Measurements from ENCODE around the gene TRMT1L.

The TRMT1L gene

DNA sequence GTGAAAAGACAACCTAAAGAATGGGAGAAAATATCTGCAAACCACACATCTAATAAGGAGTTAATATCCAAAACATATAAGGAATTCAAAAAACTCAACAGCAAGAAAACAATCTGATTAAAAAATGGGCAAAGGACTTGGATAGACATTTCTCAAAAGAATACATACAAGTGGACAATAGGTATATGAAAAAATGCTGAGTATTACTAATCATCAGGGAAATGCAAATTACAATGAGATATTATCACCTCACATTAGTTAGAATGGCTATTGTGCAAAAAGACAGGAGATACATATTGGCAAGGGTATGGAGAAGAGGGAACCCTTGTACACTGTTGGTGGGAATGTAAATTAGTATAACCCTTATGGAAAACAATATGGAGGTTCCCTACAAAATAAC is 44.9 kb downstream of the TRMT1L start:
- DNase-seq, result no peak

DNA sequence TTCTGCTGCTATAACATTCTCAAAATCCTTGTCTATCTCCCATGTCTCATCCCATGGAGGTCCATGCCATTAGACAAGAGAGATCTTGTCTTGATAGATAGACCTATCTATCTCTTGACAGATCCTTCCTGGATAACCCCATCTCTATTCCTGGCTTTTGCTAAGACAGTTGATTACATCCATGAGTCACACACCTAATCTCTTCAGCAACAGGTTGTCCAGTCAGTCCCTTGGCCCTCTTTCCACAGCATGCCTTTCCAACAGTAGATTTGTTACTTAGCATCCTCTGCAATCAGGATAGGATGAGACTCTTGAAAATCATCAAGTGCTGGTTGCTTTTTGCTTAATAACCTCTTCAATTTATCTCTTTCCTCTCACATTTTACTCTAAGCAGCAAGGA is 46.6 kb downstream of the TRMT1L start:
- DNase-seq, result no peak

DNA sequence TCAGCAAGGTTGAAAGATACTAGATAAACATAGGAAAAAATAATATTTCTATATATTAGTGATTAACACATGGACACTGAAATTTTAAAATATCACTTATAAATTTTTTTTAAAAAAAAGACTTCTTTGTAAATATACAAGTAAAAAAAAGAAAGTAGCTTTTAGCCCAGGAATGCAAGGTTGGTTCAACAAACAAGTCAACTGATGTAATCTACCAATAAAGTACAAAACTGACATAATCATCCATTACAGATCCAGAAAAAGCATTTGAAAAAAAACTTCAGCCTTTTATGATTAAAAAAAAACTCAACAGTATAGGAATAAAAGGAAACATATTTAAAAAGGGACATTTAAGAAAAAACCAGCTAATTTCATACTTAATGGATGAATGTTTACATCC is 48.4 kb downstream of the TRMT1L start:
- DNase-seq, result no peak

DNA sequence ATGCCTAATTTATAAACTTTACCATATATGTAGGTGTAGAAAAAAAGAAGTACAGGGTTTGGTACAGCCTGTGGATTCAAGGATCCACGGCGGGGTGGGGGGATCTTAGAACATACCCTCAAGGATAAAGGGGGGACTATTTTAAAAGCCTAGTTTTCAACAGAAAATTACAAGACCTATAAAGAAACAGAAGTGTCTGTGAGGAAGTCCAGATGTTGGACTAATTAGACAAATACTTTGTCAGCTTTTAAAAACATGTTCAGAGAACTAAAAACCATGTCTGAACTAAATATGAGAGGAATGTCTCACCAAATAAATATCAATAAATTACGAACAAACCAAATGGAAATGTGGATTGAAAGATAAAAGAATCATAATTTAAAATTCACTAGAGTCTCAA is 51.6 kb downstream of the TRMT1L start:
- DNase-seq, result no peak

DNA sequence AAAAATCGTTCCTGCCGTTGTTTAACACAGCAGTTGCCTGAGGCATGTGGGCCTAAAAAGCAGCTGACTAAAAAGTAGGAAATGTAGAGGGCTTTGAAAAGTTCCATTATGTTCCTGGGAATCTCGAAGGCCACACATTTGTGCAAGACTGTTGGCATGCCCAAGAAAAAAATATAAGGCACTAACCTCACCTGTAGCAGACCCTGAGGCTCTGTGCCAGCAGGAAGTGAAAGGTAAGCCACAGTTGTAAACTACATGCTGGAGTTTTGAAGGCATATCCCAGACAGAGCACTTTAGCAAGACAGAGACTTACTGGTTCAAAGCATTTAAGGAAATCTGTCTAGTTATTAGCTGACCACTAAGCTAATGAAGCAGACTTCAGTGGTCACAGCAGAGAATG is 52.7 kb downstream of the TRMT1L start:
- no peak for DNase-seq

DNA sequence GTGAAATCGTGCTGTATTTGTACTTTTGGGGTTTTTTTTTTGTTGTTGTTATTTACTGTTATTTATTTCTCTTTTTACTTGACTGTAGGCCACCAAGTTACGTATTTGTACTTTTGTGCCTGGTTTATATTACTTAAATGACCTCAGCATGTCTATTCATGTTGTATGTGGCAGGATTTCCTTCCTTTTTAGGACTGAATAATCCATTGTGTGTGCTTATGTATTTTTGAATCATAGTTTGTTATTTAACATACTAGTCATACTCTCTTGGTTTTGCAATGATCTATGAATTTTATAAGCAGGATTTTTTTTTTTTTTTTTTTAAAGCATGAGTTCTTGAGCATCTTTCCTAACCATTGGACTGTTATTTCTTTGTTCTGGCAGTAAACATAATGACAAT is 60.2 kb downstream of the TRMT1L start:
- DNase-seq, result no peak

DNA sequence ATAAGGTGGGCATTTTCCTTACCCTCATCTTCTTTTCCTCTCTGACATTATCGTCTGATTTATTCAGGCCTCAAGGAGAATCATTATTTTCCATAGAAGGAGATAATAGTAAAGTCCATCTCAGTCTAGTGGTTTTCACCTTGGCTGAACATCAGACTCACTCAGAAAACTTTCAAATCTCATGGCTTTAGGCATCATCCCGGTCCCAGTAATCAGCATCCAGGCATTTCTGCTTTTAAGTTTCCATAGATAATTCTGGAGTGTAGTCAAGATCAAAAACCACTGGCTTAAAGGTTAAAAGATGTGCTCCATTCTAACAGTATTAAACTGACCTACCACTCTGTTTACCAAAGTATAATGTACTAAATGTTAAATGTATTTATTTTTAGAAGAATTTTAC is 62.0 kb downstream of the TRMT1L start:
- no peak for DNase-seq

DNA sequence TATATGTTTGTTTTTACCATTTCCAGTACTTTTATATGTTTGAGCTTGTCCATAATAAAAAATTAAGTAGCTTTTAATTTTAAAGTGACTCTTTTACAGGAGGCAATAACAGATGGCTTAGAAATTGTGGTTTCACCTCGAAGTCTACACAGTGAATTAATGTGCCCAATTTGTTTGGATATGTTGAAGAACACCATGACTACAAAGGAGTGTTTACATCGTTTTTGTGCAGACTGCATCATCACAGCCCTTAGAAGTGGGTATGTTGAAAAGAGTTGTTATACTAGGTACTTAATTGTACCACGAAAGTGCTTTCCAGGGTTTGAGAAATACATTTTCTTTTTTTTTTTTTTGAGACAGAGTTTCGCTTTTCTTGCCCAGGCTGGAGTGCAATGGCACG is 65.3 kb downstream of the TRMT1L start:
- no peak for DNase-seq

DNA sequence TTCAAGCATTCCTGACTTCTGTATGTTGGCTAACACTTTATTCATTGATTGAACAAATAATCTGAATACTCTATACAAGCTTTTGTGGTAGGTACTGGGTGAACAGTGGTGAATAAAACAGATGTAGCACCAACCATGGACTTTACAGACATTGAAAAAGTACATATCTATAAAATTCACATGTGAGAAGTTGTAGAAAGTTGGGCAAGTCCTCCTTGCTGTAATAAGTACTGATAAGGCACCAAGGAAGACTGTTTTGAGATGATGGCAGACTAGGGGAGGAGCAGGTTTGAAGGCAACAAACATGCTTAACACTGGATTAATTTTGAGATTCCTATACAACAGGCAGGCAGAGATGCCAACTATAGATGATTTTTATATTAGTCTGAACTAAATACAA is 69.0 kb downstream of the TRMT1L start:
- DNase-seq, result no peak

DNA sequence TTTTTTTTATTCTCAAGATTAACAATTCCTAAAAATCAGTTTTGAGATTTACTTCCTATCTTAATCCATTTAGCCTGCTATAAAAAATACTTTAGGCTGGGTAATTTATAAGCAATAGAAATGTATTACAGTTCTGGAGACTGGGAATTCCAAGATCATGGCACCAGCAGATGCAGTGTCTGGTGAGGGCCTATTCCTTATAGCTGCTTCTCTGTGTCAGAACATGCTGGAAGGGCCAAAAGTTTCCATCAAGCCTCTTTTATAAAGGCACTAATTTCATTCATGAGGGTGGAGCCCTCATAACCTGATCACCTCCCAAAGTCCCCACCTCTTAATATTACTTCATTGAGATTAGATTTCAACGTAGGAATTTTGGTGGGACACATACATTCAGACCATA is 69.7 kb downstream of the TRMT1L start:
- no peak for DNase-seq

DNA sequence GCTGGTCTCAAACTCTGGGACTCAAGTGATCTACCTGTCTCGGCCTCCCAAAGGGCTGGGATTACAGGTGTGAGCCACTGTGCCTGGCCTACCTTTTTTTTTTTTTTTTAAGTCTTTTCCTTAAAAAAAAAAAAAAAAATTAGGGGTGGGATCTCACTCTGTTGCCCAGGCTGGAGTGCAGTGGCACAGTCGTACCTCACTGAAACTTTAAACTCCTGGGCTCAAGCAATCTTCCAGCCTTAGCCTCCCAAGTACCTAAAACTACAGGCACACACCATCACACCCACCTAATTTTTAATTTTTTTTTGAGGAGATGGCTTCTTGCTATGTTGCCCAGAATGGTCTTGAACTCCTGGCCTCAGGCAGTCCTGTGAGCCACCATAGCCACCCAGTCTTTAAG is 72.9 kb downstream of the TRMT1L start:
- DNase-seq, result no peak

DNA sequence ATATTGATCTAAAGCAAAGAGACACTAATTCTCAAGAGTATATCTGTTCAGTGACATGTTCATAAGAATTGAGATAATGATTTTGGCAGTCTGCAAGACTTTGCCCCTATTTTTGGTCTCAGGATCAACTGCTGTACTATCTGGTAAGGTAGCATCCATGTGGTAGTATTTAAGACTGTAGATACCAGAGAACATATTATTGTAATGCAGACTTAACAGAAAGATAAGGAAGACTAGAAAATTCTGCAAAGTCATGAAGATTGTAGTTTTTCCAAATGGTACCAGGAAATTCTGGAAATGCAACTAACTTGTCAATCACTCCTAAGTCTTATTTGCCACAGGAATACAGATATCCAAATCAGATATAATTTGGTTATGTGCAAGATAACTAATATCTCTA is 76.3 kb downstream of the TRMT1L start:
- DNase-seq, result no peak

DNA sequence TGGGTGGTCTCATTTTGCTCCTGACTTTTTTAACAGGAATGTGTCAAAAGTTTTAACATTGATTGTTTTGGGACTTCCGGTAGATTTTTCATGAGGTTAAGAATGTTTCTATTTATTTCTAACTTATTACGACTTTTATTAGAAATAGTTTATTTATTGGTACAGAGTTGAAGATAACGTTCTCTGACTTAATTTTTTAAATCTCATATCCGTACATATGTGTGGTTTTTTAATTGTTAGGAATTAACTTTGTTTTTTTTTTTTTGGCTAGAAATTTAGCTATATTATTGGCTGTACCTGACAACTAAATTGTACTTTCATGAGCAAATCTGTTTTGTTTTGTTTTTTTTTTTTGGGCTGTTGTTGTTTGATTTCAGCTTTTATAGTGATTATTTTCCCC is 79.4 kb downstream of the TRMT1L start:
- no peak for DNase-seq

DNA sequence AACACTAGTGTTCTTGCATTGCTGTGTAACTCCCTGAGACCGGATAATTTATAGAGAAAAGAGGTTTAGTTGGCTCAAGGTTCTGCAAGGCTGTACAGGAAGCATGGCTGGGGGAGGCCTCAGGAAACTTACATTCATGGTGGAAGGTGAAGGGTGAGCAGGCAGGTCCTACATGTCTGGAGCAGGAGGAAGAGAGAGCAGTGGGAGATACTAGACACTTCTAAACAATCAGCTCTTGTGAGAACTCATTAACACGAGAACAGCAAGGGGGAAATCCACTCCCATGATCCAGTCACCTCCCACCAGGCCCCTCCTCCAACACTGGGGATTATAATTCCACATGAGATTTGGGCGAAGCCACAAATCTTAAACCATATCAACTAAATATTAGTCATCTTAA is 81.3 kb downstream of the TRMT1L start:
- DNase-seq, result no peak

DNA sequence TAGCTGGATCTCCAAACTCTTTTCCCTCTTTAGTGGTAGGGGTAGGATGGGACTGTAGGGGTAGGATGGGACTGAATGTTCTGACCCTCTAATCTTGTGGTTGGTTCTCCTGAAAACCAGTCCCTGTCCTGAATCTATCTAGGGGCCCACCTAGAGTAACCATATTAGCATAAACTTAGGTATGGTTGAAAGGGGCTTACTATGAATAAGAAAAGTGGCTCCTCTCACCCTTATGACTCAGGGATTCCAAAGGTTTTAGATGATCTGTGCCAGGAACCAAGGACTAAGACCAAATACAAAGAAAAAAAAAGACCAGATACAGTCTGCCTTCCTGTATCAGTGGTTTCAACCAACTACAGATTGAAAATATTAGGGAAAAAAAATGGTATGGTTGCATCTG is 82.4 kb downstream of the TRMT1L start:
- no peak for DNase-seq

DNA sequence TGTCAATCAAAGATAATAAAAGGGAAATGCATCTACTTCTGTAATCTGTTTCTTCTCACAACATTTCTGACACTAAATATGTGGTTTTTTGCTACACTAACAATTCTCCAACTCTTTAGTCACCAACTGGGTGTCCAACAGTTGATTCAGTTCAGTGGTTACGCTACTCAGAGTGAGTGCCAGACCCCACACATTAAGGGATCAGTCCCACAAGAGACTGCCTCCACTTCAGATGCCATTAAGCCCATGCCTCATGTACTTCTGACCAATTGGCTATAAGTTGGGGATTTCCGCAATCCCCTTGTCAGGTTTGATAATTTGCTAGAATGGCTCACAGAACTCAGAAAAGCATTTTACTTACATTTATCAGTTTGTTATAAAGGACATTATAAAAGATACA is 83.0 kb downstream of the TRMT1L start:
- no peak for DNase-seq

DNA sequence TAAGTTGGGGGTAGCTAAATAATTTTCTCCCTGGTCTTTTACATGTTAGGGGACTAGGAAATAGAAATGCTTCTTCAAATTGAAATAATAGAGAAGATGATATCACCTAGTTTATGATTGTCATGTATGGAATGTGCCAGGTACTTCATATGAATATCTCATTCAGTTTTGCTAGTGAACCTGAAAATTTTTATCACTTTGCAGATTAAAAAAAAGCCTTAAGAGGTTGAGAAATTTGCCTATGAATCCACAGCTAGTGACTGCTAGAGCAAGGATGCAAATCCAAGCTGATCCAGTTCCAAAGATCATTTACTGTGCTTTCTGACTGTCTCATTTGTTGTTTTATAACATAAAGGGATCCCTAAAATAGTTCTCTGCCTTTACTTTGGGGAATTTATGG is 86.7 kb downstream of the TRMT1L start:
- DNase-seq, result no peak

DNA sequence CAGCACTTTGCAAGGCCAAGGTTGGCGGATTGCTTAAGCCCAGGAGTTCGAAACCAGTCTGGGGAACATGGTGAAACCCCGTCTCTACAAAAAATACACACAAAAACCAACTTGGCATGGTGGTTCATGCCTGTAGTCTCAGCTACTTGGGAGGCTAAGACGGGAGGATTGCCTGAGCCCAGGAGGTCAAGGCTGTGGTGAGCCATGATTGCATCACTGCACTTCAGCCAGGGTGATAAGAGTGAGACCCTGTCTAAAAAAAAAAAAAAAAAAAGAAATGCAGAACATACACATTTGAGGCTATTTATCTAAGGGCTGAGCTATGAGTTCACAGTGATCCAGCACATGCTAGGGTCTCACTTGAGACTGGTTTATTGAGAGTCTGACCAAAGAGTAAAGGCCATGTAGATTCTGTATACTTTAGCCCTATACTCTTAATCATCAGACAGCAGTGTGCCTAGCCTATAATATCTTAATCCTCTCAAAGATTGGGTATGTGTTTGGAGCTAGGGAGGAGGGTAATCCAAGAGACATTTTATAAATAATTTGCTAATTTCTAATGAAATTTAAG is 87.5 kb downstream of the TRMT1L start:
- DNase-seq, result no peak

DNA sequence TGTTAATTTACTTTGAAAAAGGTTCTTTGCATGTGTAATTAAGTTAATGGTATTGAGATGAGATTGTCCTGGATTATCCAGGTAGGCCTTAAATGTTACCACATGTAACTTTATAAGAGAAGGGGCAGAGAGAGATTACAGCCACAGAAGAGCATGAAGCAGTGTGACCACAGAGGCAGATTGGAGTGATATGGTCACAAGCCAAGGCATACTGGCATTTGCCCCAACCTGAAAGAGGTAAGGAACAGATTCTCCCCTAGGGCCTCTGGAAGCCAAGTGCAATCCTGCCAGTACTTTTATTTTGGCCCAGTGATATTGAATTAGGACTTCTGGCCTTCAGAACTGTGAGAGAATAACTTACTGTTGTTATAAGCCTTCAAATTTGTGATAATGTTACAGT is 88.4 kb downstream of the TRMT1L start:
- no peak for DNase-seq

Measured in activated CD8-positive, alpha-beta memory T cell treated with anti-CD3 and anti-CD28 coated beads for 24 hours (primary cell).